Measurements from ENCODE around the gene CASP1.

DNA sequence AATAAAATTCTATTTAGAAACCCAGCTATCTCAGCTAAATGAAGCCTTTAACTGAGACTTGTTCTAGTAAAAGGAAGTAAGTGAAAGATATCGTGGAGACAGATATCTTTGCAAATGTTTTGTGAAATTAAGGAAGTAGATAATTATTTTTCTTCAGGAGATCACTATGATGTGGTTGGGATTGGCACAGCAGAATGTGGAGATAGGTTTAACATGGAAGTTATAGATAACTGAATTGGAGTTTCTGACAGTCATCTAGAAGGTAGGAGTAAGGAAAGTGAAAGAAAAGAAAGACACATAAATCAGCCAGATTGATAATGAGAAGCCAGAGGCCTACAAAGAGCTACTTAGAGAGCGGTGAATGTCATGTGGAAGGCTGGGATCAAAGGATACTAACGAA, 7.3 kb downstream of the CASP1 start:
- TF ChIP-seq, protein P1, sequence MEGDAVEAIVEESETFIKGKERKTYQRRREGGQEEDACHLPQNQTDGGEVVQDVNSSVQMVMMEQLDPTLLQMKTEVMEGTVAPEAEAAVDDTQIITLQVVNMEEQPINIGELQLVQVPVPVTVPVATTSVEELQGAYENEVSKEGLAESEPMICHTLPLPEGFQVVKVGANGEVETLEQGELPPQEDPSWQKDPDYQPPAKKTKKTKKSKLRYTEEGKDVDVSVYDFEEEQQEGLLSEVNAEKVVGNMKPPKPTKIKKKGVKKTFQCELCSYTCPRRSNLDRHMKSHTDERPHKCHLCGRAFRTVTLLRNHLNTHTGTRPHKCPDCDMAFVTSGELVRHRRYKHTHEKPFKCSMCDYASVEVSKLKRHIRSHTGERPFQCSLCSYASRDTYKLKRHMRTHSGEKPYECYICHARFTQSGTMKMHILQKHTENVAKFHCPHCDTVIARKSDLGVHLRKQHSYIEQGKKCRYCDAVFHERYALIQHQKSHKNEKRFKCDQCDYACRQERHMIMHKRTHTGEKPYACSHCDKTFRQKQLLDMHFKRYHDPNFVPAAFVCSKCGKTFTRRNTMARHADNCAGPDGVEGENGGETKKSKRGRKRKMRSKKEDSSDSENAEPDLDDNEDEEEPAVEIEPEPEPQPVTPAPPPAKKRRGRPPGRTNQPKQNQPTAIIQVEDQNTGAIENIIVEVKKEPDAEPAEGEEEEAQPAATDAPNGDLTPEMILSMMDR (IDR thresholded peaks at IDR 0.05), result no peak
- TF ChIP-seq POLR2A (IDR thresholded peaks at IDR 0.05), result no peak
